KG1 (cell line): ENCODE measurements around the gene KTN1.

Experiments
- DNase-seq: peaks from one replicate; lab custom pipeline; 2025; lab: John Stamatoyannopoulos, UW

The KTN1 gene

DNA sequence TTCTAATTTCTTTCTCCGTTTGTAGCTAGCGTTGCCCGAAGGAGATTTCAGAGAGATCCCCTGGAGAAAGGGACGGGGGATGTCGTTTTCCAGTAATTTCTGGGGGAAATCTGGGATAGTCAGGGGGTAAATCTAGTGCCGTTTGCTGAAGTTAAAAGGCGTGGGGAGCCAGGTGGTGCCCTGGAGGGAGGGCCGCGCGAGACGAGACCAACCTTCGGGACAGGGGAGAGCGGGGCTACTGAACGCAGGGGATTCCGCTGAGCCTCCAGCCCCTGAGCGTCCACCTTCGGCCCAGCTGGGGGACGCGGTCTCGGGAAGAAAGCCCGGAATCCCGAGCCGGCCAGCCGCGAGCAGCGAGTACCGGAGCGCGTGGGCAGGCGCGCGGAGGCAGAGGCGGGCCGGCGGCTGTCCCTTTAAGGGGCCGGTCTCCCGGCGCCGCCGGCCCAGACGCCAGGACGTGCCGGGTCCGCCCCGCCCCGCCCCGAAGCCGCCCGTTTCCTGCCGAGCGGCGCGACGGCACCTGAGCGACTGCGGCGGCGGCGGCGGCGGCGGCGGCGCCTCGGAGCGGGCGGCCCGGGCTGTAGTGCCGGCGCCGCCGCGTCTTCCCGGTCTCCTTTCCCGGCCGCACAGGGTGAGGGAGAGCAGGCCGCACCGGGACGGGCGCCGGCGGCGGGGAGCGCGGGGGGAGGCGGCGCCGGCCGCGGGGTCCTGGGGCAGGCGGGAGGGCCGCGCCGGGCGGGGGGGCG is at the start of gene KTN1:
Gene KTN1, plus strand, starts transcription at position 484 of the 746 bp plus-strand sequence. CDS start 31,842 bp downstream, outside the sequence.
- peak; percentile 79 for DNase-seq

- DNase-seq = no peak
Observed at GRCh38 chr14:55530464-55530863, 49.5 kb upstream of the KTN1 start.

- DNase-seq = no peak
Observed at GRCh38 chr14:55532645-55533344, 47.2 kb upstream of the KTN1 start.

- DNase-seq = no peak
Observed at GRCh38 chr14:55533960-55534359, 46.0 kb upstream of the KTN1 start.

- DNase-seq = no peak
Observed at GRCh38 chr14:55535516-55536203, 44.3 kb upstream of the KTN1 start.

- DNase-seq = no peak
Observed at GRCh38 chr14:55536204-55536708, 43.8 kb upstream of the KTN1 start.

- DNase-seq = no peak
Observed at GRCh38 chr14:55537782-55538181, 42.2 kb upstream of the KTN1 start.

- no peak for DNase-seq
Observed at GRCh38 chr14:55539975-55540374, 40.0 kb upstream of the KTN1 start.

DNA sequence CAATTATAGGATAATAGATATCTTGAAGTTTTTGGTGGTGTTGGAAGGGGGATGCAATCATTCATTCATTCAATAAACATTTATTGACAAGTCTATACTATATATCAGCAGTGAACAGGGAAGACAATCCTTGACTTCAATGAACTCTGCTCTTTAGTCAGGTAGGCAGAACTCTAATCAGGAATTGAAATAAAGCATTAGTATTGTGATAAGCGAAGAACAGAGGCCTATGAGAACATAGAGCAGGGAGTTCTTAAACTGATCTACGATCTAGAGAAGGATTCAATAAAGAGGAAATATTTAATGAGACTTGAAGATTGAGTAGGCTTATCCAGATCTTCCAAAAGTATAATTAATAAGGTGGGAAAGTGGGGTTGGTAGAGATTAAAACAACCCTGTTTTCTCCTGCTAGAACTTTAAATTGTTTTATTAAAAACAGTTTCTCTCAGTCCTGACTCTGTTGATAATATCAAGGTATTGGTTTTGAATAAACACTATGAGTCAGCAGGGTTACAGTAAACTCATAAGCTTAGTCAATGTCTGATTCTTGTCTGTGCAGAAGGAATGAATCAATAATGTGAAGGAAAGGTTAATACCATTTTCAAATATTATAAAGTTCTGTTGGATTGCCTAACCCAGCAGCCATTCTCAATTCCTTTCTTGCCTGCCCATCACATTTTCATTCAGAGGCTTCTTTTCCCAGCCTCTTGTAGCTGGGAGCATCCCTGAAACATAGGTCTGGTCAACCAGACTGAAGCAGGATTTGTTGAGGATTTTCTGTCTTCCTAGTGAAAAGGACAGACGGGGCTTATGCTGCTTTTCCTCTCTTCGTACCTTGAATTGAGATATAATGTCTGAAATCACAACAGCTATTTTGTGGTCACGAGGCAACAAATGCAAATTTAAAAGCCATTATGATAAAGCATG is 38.9 kb upstream of the KTN1 start:
- DNase-seq = no peak

- DNase-seq = no peak
Observed at GRCh38 chr14:55545779-55546178, 34.2 kb upstream of the KTN1 start.

GRCh38 chr14:55546212-55546874 is 33.7 kb upstream of the KTN1 start:
- no peak for DNase-seq

DNA sequence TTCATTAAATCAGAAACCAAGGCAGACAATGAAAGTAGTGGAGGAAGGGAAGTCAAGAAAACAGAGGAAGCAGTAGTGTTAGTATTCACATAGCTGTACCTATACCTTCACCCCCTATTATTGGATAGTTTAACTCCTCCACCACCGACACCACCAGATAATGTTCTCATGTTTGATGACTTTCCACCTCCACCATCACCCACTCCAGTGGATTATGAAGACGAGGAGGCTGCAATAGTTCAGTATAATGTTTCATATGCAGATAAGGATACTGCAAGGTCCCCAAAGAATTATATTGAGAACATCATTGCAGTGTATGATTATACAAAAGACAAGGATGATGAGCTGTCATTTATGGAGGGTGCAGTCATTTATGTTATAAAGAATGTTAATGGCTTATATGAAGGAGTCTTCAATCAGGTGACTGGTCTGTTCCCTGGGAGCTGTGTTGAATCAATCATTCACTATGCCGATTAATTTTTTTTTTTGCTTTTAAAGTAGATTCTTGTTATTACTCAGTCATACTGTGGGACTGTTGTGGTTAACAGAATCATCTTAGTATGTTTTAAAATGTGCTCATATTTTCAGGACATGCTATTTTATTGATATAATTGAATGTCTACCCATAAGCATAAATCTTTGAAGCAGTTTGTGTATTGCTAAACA is 32.2 kb upstream of the KTN1 start:
- no peak for DNase-seq

DNA sequence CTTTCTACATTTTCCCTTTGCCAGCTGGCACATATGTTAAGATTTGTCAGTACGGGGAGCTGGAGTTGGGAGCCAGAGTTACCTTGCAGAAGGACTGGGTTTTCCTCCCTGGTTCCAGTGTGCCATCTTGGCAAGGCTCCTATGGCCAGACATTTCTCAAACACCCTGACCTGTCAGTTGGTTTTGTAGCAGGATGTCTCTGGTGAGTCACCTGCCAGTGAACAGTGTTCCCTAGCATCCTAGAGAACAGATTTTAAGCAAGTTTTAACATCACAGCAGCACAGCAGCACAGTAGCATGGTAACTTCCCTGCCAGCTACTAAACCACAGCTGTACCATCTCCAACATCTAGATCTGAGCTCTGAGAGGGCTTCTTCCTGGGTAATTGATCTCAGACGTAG is 26.2 kb upstream of the KTN1 start:
- DNase-seq = no peak

- DNase-seq = no peak
Observed at GRCh38 chr14:55556929-55557623, 22.9 kb upstream of the KTN1 start.

DNA sequence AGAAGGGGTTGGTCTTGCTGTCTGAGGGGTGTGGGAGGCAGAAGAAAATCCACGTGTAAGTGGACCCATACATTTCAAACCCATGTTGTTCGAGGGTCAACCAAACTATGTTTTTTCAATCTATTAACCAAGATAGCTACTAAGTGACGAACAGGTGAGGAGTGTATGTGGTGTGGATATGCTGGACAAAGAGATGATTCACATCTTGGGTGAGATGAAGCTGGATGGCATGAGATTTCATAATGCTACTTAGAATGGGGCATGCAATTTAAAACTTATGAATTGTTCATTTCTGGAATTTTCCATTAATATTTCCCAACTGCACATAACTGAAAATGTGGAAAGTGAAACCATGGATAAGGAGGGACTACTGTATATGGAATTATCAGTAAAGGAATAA is 17.9 kb upstream of the KTN1 start:
- DNase-seq = no peak

GRCh38 chr14:55568618-55569017 is 11.4 kb upstream of the KTN1 start:
- no peak for DNase-seq

- no peak for DNase-seq
Observed at GRCh38 chr14:55571125-55571889, 8.7 kb upstream of the KTN1 start.

- no peak for DNase-seq
Observed at GRCh38 chr14:55572578-55572977, 7.4 kb upstream of the KTN1 start.

GRCh38 chr14:55574988-55575387 is 5.0 kb upstream of the KTN1 start:
- DNase-seq = no peak
